Common myeloid progenitor, CD34-positive (primary cell): ENCODE measurements around the gene ZNF337. TPM values are rescaled to one million over a fixed set of nuclear protein-coding genes. Genes with fewer than 3 reads are reported as not detected.

Source experiments
- CTCF ChIA-PET: fragments of 350-600 bp; sonication (Branson Sonifier 250); formaldehyde crosslinking; loops from one replicate; lab custom pipeline; 2021; ENCODE audit warnings: antibody characterized with exemption; lab: Charles Lee
- POLR2A ChIA-PET: fragments of 350-600 bp; sonication (Branson Sonifier 250); formaldehyde crosslinking; loops from one replicate; lab custom pipeline; 2021; ENCODE audit warnings: antibody characterized with exemption; lab: Charles Lee
- DNase-seq, 3 donors: peaks; one replicate each; pipeline versions ENCODE4 v3.0.0 to v3.0.0-alpha.2; 2013
- H3K27ac ChIP-seq, 2 experiments: 1 replicate in 1 of 2; 2 replicates in 1 of 2; pipeline ENCODE4 v1.7.0; 2013; ENCODE audit warnings: inconsistent platforms in 2 of 2, low read length in 2 of 2, mild to moderate bottlenecking in 2 of 2, low read depth in 1 of 2, moderate library complexity in 1 of 2; ENCODE audit not compliant: severe bottlenecking in 2 of 2, insufficient read depth in 1 of 2, poor library complexity in 1 of 2
- H3K27me3 ChIP-seq, 5 experiments: replicated peaks in 2 of 5; 1 replicate in 3 of 5; 2 replicates in 2 of 5; pipeline versions ENCODE4 v1.6.1 to v1.7.0; 2013; ENCODE audit warnings: low read length in 4 of 5, mild to moderate bottlenecking in 2 of 5, moderate library complexity in 2 of 5, inconsistent platforms in 1 of 5; ENCODE audit not compliant: insufficient read depth in 5 of 5, control insufficient read depth in 4 of 5
- H3K36me3 ChIP-seq, 4 experiments: 1 replicate in 2 of 4; 2 replicates in 2 of 4; pipeline versions ENCODE4 v1.6.1 to v1.7.0; 2013; ENCODE audit warnings: low read length in 3 of 4, control low read depth in 1 of 4, mild to moderate bottlenecking in 1 of 4; ENCODE audit not compliant: control insufficient read depth in 4 of 4, insufficient read depth in 4 of 4
- H3K4me1 ChIP-seq, 4 experiments: 1 replicate in 3 of 4; 2 replicates in 1 of 4; pipeline versions ENCODE4 v1.6.1 to v1.7.1; 2013; ENCODE audit warnings: low read length in 3 of 4, mild to moderate bottlenecking in 3 of 4, control low read depth in 1 of 4, inconsistent platforms in 1 of 4, moderate library complexity in 1 of 4; ENCODE audit not compliant: control insufficient read depth in 4 of 4, insufficient read depth in 4 of 4; ENCODE audit errors: control extremely low read depth in 1 of 4
- H3K4me3 ChIP-seq, 7 experiments: 1 replicate in 4 of 7; 2 replicates in 3 of 7; pipeline versions ENCODE4 v1.5.1 to v1.7.0; 2013; ENCODE audit warnings: mild to moderate bottlenecking in 7 of 7, low read length in 6 of 7, moderate library complexity in 6 of 7, inconsistent platforms in 2 of 7, low read depth in 2 of 7, control low read depth in 1 of 7; ENCODE audit not compliant: insufficient read depth in 4 of 7, control insufficient read depth in 1 of 7; ENCODE audit errors: extremely low read depth in 1 of 7
- H3K9me3 ChIP-seq, 5 experiments: 1 replicate in 4 of 5; 2 replicates in 1 of 5; pipeline versions ENCODE4 v1.6.1 to v1.7.1; 2013; ENCODE audit warnings: low read length in 4 of 5, mild to moderate bottlenecking in 2 of 5, inconsistent platforms in 1 of 5, low read depth in 1 of 5, moderate library complexity in 1 of 5; ENCODE audit not compliant: control insufficient read depth in 4 of 5, insufficient read depth in 2 of 5; ENCODE audit errors: control extremely low read depth in 1 of 5
- WGBS: methylation state at CpG from one replicate; pipeline ENCODE4 v1.1.5; 2013; ENCODE audit not compliant: insufficient coverage; 5-methylcytosine and 5-hydroxymethylcytosine counted together
- polyA plus RNA-seq: library from polyadenylated mRNA; unstranded; fragments of 120-200 nt; gene quantifications from one replicate; pipeline ENCODE4 v1.2.1, GENCODE V29; 2013

Gene ZNF337
- polyA plus RNA-seq, result 20.0 TPM

DNA sequence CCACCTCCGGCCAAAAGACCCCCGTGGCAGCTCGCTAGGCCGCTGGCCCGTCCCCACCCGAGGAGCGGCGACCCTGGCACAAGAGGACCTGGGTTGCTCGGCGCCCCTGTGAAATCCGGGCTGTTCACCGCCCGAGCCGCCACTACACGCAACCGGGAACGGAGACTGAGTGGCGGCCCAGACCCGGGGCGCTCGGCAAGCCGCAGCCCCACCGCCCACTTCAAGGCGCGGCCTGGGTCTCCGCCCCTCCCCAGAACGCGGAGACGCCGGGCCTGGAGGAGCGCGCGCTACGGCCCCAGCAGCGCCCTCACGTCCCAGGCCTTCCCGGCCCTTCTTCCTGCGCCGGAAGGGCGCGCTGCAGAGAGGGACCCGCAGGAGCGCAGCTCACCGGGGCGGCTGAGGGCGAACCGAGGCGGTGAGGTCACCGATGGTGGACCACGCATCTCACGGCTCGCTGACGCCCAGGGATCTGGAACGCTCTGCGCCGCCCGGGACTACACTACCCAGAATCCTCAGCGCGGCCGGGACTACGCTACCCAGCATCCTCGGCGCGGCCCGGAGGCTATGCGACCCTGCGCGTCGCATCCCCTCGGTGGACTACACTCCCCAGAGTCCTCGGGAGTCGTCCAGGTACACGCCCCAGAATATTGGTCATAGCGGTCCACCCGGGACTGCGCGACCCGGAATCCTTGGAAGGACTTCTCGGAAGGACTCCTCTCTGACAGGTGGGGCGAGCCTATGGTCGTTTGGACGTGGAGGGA is at the start of gene ZNF337:
ZNF337 (minus strand) TSS at position 483 of the 761 bp plus-strand sequence. CDS start 10,436 bp downstream, outside the sequence.
- peak; percentile 94 to 97 (median 97) for DNase-seq
- ChIA-PET CTCF (no interaction called here), POLR2A (no interaction called here)
- under 1% methylated on average over 57 of the region's 82 CpGs for WGBS
- H3K36me3 ChIP-seq, result peaks cover 1 to 9% (median 5%) of the 10 kb centered on the region in 4 experiments
- H3K27me3 ChIP-seq, result no peaks in the 10 kb centered on the region
- H3K9me3 ChIP-seq, result peaks cover 0 to 12% (median 0%) of the 10 kb centered on the region in 5 experiments
- peak within 1 kb of the TSS; percentile 82 to 97 (median 89) for H3K4me3 ChIP-seq
- peaks cover 5 to 9% (median 8%) of the 10 kb centered on the region in 4 experiments for H3K4me1 ChIP-seq
- peak within 1 kb of the TSS; percentile 70 to 85 for H3K27ac ChIP-seq

DNA sequence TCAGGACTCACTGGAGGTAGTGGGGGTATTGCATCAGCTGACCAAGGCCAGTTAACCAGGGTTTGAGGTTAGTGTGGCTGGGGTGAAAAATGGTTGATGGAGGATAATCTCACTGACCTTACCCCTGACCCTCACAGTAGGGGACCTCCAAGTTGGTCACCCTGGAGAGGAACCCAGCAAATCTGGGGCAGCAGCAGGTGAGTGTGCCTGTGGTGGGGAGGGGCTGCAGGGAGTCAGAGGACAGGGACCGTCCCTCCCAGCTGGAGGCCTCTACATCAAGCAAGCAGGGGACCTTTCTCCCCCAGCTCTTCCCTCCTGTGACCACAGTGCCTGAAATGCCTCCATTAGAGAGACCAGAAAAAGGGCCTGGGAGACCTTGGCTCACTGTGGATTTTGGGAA is 49.1 kb upstream of the ZNF337 start:
- DNase-seq, result no peak
- no peak overlapping the region for H3K27ac ChIP-seq
- H3K9me3 ChIP-seq, result peaks cover 0 to 2% (median 0%) of the 10 kb centered on the region in 5 experiments
- WGBS, result no CpG with 5 or more reads among the region's 1 CpG
- H3K4me1 ChIP-seq, result peaks cover 0 to 4% (median 1%) of the 10 kb centered on the region in 4 experiments
- ChIA-PET CTCF (no interaction called here), POLR2A (no interaction called here)
- H3K4me3 ChIP-seq, result no peak overlapping the region
- no peaks in the 10 kb centered on the region for H3K27me3 ChIP-seq
- H3K36me3 ChIP-seq, result no peaks in the 10 kb centered on the region

DNA sequence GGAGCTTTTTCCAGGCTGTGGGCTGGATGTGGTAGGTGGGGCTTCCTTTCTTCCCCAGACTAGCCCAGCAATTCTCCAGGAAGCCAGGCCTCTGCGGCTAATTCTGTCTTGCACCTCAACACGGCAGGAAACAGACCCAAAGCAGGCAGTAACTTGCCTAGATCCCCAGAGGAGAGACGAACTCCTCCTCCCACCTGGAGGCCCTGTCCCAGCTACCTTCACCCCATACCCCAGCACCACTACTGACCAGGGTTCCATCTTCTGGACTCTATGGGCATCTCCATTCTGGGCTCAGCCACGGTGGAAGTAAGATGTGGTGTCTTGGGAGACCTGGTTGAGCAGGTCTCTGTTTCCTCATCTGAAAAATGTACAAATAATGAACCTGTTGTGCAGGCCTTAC is 48.4 kb upstream of the ZNF337 start:
- Histone ChIP-seq H3K4me1 (no peaks in the 10 kb centered on the region), H3K9me3 (peaks cover 0 to 2% (median 0%) of the 10 kb centered on the region in 5 experiments), H3K4me3 (no peak overlapping the region), H3K27me3 (no peaks in the 10 kb centered on the region), H3K36me3 (no peaks in the 10 kb centered on the region), H3K27ac (no peak overlapping the region)
- DNase-seq, result no peak
- WGBS, result 91% methylated on average over 3 of the region's 4 CpGs
- ChIA-PET POLR2A (no interaction called here), CTCF (no interaction called here)

DNA sequence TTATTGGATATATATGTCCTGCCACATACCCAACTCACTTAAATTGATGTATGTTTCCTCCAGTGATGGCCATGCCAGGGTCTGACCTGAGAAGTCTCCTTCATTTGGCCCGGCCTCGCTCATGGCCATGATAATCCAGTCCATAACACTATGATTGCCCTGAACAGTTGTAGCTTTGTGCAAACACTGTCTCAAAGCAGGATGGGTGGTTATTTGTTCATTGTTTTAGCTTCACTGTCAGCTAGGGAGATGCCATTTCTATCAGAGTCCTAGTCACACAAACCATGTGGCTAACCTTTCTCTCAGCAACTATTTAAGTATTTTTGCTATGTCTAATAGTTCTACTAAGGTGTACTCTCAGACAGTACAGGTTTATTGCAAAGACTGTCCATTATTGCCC is 47.6 kb upstream of the ZNF337 start:
- H3K4me3 ChIP-seq, result no peak overlapping the region
- 94% methylated on average over 2 of the region's 2 CpGs for WGBS
- no peaks in the 10 kb centered on the region for H3K27me3 ChIP-seq
- ChIA-PET CTCF (no interaction called here), POLR2A (no interaction called here)
- H3K36me3 ChIP-seq, result no peaks in the 10 kb centered on the region
- DNase-seq, result no peak
- no peak overlapping the region for H3K27ac ChIP-seq
- no peaks in the 10 kb centered on the region for H3K4me1 ChIP-seq
- peaks cover 0 to 2% (median 0%) of the 10 kb centered on the region in 5 experiments for H3K9me3 ChIP-seq

DNA sequence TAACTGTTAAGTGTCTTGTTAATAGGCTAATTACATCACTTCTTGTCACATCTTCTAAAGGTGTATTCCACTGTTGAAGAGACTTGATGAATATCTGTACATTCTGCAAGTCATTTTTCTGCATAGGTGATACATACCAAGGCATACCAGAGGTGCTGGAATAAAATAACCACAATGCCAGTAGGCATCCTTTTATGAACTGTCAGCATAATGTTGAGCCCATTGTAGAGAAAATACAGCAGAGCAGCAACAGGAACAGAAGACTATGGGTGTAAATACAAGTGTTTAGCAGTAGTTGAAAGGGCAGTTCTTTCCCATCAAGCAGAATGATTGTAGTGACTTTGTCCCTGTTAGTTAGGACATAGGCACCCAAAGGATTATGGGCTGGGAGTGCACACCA is 44.4 kb upstream of the ZNF337 start:
- CTCF ChIA-PET, result no interaction called here
- Histone ChIP-seq H3K9me3 (peaks cover 0 to 2% (median 0%) of the 10 kb centered on the region in 5 experiments), H3K27me3 (no peaks in the 10 kb centered on the region), H3K36me3 (no peaks in the 10 kb centered on the region), H3K4me3 (no peak overlapping the region), H3K4me1 (no peaks in the 10 kb centered on the region), H3K27ac (no peak overlapping the region)
- DNase-seq, result no peak
- POLR2A ChIA-PET, result no interaction called here

DNA sequence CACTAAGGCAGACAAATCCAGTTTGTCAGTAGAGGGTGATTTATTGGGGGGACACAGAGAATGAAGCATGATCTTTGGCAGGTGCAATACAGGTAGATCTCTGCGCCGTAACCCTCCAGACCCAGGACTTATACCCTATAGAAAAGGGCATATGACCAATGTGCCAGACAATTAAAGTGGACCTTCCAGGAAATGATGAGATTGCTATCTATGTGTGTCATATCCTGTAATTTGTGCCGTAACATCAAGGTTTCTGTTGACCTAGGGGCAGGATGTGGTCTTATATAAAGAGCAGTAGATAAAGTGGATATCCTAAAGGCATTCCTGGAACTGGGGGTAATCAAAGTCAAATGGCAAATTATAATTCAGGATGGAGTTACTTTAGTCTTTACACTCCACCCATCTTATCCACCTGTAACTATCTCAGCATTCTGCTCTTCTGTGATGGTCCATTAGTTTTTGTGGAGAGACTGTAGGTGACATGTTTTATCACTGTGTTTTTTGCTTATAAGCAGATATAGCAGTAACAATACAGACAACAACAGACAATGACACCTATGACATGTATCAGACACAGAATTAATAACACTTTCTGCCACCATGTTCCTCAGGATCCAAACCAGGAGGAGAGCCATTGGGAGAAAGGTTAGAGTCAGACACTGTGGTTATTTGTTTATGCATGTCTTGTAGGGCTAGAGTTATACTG is 43.1 kb upstream of the ZNF337 start:
- no peaks in the 10 kb centered on the region for H3K27me3 ChIP-seq
- peaks cover 0 to 3% (median 1%) of the 10 kb centered on the region in 5 experiments for H3K9me3 ChIP-seq
- no peaks in the 10 kb centered on the region for H3K4me1 ChIP-seq
- DNase-seq, result no peak
- CTCF ChIA-PET, result no interaction called here
- POLR2A ChIA-PET, result no interaction called here
- no peak overlapping the region for H3K4me3 ChIP-seq
- no CpG with 5 or more reads among the region's 3 CpGs for WGBS
- H3K36me3 ChIP-seq, result peaks cover 0 to under 1% (median 0%) of the 10 kb centered on the region in 4 experiments
- H3K27ac ChIP-seq, result no peak overlapping the region

DNA sequence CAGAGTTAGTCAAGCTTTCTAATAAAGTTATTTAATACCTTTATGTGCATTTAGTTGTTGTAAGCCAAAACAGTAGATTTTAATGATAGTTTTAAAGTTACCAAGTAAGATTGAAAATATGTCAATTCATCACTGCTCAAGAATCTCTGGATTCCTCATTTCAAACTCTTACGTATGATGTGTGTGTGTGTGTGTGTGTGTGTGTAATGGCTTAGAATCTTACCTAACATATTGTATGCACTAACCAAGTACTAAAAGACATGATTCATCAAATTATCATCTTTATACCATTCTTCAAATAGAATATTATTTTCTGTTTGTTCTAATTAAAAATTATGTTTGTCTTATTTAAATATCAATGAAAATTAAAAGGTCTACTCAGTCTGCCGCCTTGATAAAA is 41.5 kb upstream of the ZNF337 start:
- POLR2A ChIA-PET, result no interaction called here

More for the DNA sequence above, 41.5 kb upstream of the ZNF337 start:
- no peak overlapping the region for H3K27ac ChIP-seq
- DNase-seq, result no peak
- no CpG with 5 or more reads among the region's 2 CpGs for WGBS
- H3K9me3 ChIP-seq, result peaks cover 0 to 8% (median 3%) of the 10 kb centered on the region in 5 experiments
- no peak overlapping the region for H3K4me3 ChIP-seq
- CTCF ChIA-PET, result no interaction called here
- no peaks in the 10 kb centered on the region for H3K4me1 ChIP-seq
- H3K27me3 ChIP-seq, result no peaks in the 10 kb centered on the region
- H3K36me3 ChIP-seq, result peaks cover 0 to 8% (median 0%) of the 10 kb centered on the region in 4 experiments
